H1 (cell line): ENCODE data around the gene GAS7. TPM values are rescaled to one million over a fixed set of nuclear protein-coding genes. Genes with fewer than 3 reads are reported as not detected.

Experiments used
- CTCF ChIA-PET: fragments of 300-600 bp; sonication (Branson Sonifier 250); formaldehyde crosslinking; loops from one replicate; lab custom pipeline; 2021; ENCODE audit not compliant: partially characterized antibody; lab: Charles Lee
- POLR2A ChIA-PET: fragments of 300-600 bp; sonication (Branson Sonifier 250); formaldehyde crosslinking; loops from one replicate; lab custom pipeline; 2021; ENCODE audit warnings: inconsistent platforms; ENCODE audit not compliant: partially characterized antibody; lab: Charles Lee
- DNase-seq, 2 experiments: peaks; one replicate each; pipeline versions ENCODE4 v3.0.0 to v3.0.0-alpha.2; 2010 to 2022; ENCODE audit warnings: low spot score in 2 of 2, low read depth in 1 of 2, mixed read lengths in 1 of 2
- FAIRE-seq: peaks from 2 replicates; lab custom pipeline; 2011; peaks lifted over from hg19 to GRCh38; lab: Jason Lieb, UNC
- H2AFZ ChIP-seq: 2 replicates; pipeline ENCODE4 v1.8.1; 2012; ENCODE audit warnings: low read length, inconsistent platforms
- H2AK5ac ChIP-seq: 2 replicates; pipeline ENCODE4 v1.6.1; 2013; ENCODE audit warnings: low read depth, low read length
- H2BK120ac ChIP-seq: replicated peaks from 2 replicates; pipeline ENCODE3; 2013; ENCODE audit warnings: low read depth, low read length, inconsistent platforms
- H2BK12ac ChIP-seq: 2 replicates; pipeline ENCODE4 v1.6.1; 2013; ENCODE audit warnings: low read depth, low read length
- H2BK15ac ChIP-seq: 2 replicates; pipeline ENCODE4 v1.6.1; 2013; ENCODE audit warnings: low read length
- H2BK20ac ChIP-seq: 2 replicates; pipeline ENCODE4 v1.6.1; 2013; ENCODE audit warnings: low read length
- H2BK5ac ChIP-seq: 2 replicates; pipeline ENCODE4 v1.6.1; 2013; ENCODE audit warnings: low read depth, low read length
- H3K14ac ChIP-seq: 2 replicates; pipeline ENCODE4 v1.6.1; 2013; ENCODE audit warnings: inconsistent platforms; ENCODE audit not compliant: insufficient read length
- H3K18ac ChIP-seq: 2 replicates; pipeline ENCODE4 v1.6.1; 2013; ENCODE audit warnings: low read length; ENCODE audit errors: extremely low read depth
- H3K23ac ChIP-seq: 2 replicates; pipeline ENCODE4 v1.6.1; 2013; ENCODE audit warnings: inconsistent platforms; ENCODE audit not compliant: insufficient read length
- H3K23me2 ChIP-seq: 2 replicates; pipeline ENCODE4 v1.6.1; 2013; ENCODE audit warnings: low read depth, low read length
- H3K27ac ChIP-seq: 2 replicates; pipeline ENCODE4 v1.6.1; 2011; ENCODE audit warnings: low read depth, low read length, inconsistent platforms
- H3K27me3 ChIP-seq, 4 experiments: replicated peaks in 1 of 4; 1 replicate in 1 of 4; 2 replicates in 3 of 4; pipeline versions ENCODE4 v1.6.1 to v1.8.1; 2011 to 2013; ENCODE audit warnings: low read length in 3 of 4, mild to moderate bottlenecking in 3 of 4, inconsistent platforms in 2 of 4, mixed read lengths in 2 of 4, moderate library complexity in 1 of 4; ENCODE audit not compliant: control insufficient read depth in 3 of 4, insufficient read depth in 3 of 4; ENCODE audit errors: extremely low read depth in 1 of 4
- H3K36me3 ChIP-seq, 4 experiments: 2 replicates each; pipeline versions ENCODE4 v1.6.1 to v1.8.1; 2011 to 2013; ENCODE audit warnings: mild to moderate bottlenecking in 4 of 4, low read length in 3 of 4, moderate library complexity in 2 of 4, control low read depth in 1 of 4, inconsistent platforms in 1 of 4; ENCODE audit not compliant: insufficient read depth in 4 of 4, control insufficient read depth in 2 of 4
- H3K4ac ChIP-seq: replicated peaks from 2 replicates; pipeline ENCODE3; 2013; ENCODE audit warnings: low read length, low read depth, mixed read lengths, inconsistent platforms; ENCODE audit not compliant: insufficient read length
- H3K4me1 ChIP-seq, 4 experiments: replicated peaks in 1 of 4; 1 replicate in 1 of 4; 2 replicates in 3 of 4; pipeline versions ENCODE4 v1.6.1 to v1.8.1; 2011 to 2013; ENCODE audit warnings: low read length in 3 of 4, inconsistent platforms in 2 of 4, mixed read lengths in 1 of 4; ENCODE audit not compliant: insufficient read depth in 4 of 4, control insufficient read depth in 3 of 4
- H3K4me2 ChIP-seq, 2 experiments: 2 replicates each; pipeline versions ENCODE4 v1.6.1 to v1.8.1; 2011 to 2013; ENCODE audit warnings: low read depth in 2 of 2, low read length in 2 of 2, control low read depth in 1 of 2, inconsistent platforms in 1 of 2, mild to moderate bottlenecking in 1 of 2; ENCODE audit not compliant: insufficient read depth in 1 of 2
- H3K4me3 ChIP-seq, 4 experiments: fragments of 200-600, 300-600 bp in 1 of 4; sonication (generic), shearing (Covaris generic), sonication (Bioruptor Twin) in 1 of 4; 2 replicates each; pipeline versions ENCODE4 v1.5.1 to v1.8.1; 2011 to 2016; ENCODE audit warnings: low read length in 4 of 4, low read depth in 3 of 4, control low read depth in 2 of 4, inconsistent platforms in 2 of 4, mild to moderate bottlenecking in 2 of 4, mixed read lengths in 1 of 4, moderate library complexity in 1 of 4; ENCODE audit not compliant: insufficient read depth in 2 of 4; ENCODE audit errors: extremely low read depth in 1 of 4
- H3K56ac ChIP-seq: replicated peaks from 2 replicates; pipeline ENCODE3; 2013; ENCODE audit warnings: low read depth, mild to moderate bottlenecking, mixed read lengths, low read length, inconsistent platforms; ENCODE audit not compliant: insufficient read length
- H3K79me1 ChIP-seq: 2 replicates; pipeline ENCODE4 v1.6.1; 2013; ENCODE audit warnings: low read depth, low read length, control low read depth
- H3K79me2 ChIP-seq, 2 experiments: 2 replicates each; pipeline versions ENCODE4 v1.6.1 to v1.8.1; 2012 to 2013; ENCODE audit warnings: low read length in 2 of 2, mild to moderate bottlenecking in 2 of 2, inconsistent platforms in 1 of 2; ENCODE audit not compliant: insufficient read depth in 2 of 2, control insufficient read depth in 1 of 2
- H3K9ac ChIP-seq, 4 experiments: replicated peaks in 1 of 4; 1 replicate in 1 of 4; 2 replicates in 3 of 4; pipeline versions ENCODE4 v1.6.1 to v1.8.1; 2011 to 2013; ENCODE audit warnings: low read depth in 3 of 4, low read length in 3 of 4, control low read depth in 2 of 4, mild to moderate bottlenecking in 2 of 4, moderate library complexity in 2 of 4, inconsistent platforms in 1 of 4; ENCODE audit errors: extremely low read depth in 1 of 4
- H3K9me3 ChIP-seq, 2 experiments: 2 replicates each; pipeline versions ENCODE4 v1.6.1 to v1.8.1; 2012 to 2013; ENCODE audit warnings: mild to moderate bottlenecking in 2 of 2, moderate library complexity in 2 of 2, control low read depth in 1 of 2, inconsistent platforms in 1 of 2, low read depth in 1 of 2, low read length in 1 of 2, mixed read lengths in 1 of 2; ENCODE audit not compliant: insufficient read depth in 2 of 2
- H4K20me1 ChIP-seq, 2 experiments: replicated peaks in 1 of 2; 2 replicates each; pipeline versions ENCODE3 to v1.8.1; 2011 to 2013; ENCODE audit warnings: inconsistent platforms in 2 of 2, low read length in 2 of 2, mild to moderate bottlenecking in 1 of 2; ENCODE audit not compliant: insufficient read depth in 2 of 2, control insufficient read depth in 1 of 2
- H4K5ac ChIP-seq: 2 replicates; pipeline ENCODE4 v1.6.1; 2013; ENCODE audit warnings: low read length, low read depth, mixed read lengths, inconsistent platforms; ENCODE audit not compliant: insufficient read length
- H4K8ac ChIP-seq: 2 replicates; pipeline ENCODE4 v1.8.0; 2013; ENCODE audit warnings: mild to moderate bottlenecking, moderate library complexity, low read length, inconsistent platforms; ENCODE audit not compliant: insufficient read depth; ENCODE audit errors: extremely low read depth
- H4K91ac ChIP-seq: replicated peaks from 2 replicates; pipeline ENCODE3; 2013; ENCODE audit warnings: low read length, mixed read lengths, inconsistent platforms; ENCODE audit not compliant: insufficient read length
- WGBS, 2 experiments: shearing (Covaris generic) in 1 of 2; methylation state at CpG; one replicate each; pipeline versions ENCODE4 v1.1.6 to v1.1.7; 2013 to 2015; ENCODE audit warnings: low lambda C conversion rate in 2 of 2, mixed read lengths in 2 of 2, inconsistent platforms in 1 of 2, low coverage in 1 of 2, missing lambda C conversion rate in 1 of 2; ENCODE audit not compliant: insufficient replicate concordance in 2 of 2, insufficient coverage in 1 of 2, insufficient read length in 1 of 2; ENCODE audit errors: extremely low coverage in 1 of 2, missing lambda C conversion rate in 1 of 2; 5-methylcytosine and 5-hydroxymethylcytosine counted together
- polyA plus RNA-seq, 7 experiments: library from polyadenylated mRNA; depleted of rRNA in 3 of 7; stranded (reverse) in 5 of 7; unstranded in 2 of 7; fragments of >200 nt in 5 of 7; fragments of 200-250 nt in 2 of 7; gene quantifications; 1 replicate in 5 of 7; 2 replicates in 1 of 7; 4 replicates in 1 of 7; pipeline versions ENCODE4 v1.2.1 to v1.2.3, GENCODE V29; 2011 to 2013; ENCODE audit warnings: missing spikeins in 2 of 7, mixed read lengths in 2 of 7
- total RNA-seq: library from RNA; stranded (reverse); fragmentation: NEBNext Ultra II Directional; extraction: Animal tissue kit (Norgen Biotek cat#: 25700); gene quantifications from 2 replicates; pipeline ENCODE4 v1.2.1, GENCODE V29; 2021
- TF ChIP-seq, protein P1 (sequence below): IDR thresholded peaks from 2 replicates; pipeline ENCODE4 v1.6.1; 2012; ENCODE audit warnings: inconsistent platforms
- TF ChIP-seq, protein P2 (sequence below): IDR thresholded peaks from 2 replicates; pipeline ENCODE4 v1.6.1; 2012; ENCODE audit warnings: low read length, inconsistent platforms

GAS7 gene
- total and polyA plus RNA-seq, 2 of the 8 experiments (the other 6 are each of a cell fraction or from before 2014, with no cell fraction given), result 5.0 to 14.5 TPM

DNA sequence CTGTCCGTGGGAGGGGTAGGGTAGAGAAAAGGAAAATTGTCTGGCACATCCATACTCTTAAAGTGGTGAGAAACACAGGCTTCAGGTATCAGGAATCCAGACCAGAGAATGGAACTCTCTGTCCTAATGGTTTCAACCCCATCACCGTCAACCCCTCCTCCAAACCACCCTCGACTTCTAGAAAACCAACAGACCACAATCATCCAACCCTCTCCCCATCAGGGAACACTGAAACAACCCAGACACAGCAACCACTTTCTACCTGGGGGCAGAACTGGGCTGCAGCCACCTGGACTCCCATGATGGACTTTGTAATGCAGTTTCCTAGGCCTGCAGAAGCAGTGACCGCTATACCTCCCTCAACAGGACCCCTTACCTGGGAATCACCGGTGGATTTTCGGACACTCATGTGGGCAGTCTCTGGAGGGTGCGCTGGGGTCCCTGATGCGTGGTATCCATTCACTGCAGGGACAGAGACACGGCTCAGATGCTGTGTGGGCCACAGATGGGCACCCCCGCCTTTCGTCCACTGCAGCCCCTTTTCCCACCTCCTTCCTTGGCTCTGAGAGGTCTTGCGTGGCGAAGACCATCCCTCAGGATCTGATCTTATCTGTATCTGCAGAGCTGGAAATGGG lies 229.0 kb downstream of the GAS7 start:
- H3K27me3 ChIP-seq, result no peaks in the 10 kb centered on the region
- H2BK12ac ChIP-seq, result no peak overlapping the region
- H3K9ac ChIP-seq, result no peak overlapping the region
- H4K20me1 ChIP-seq, result no peaks in the 10 kb centered on the region
- no peak overlapping the region for H2AFZ ChIP-seq
- H4K91ac ChIP-seq, result no peak overlapping the region
- DNase-seq (no peak), FAIRE-seq (no peak)
- H3K4ac ChIP-seq, result no peak overlapping the region
- H2BK5ac ChIP-seq, result no peak overlapping the region
- no peaks in the 10 kb centered on the region for H3K79me2 ChIP-seq
- no peak overlapping the region for H4K8ac ChIP-seq
- no peak overlapping the region for H3K4me3 ChIP-seq
- no peak overlapping the region for H3K18ac ChIP-seq
- H2BK15ac ChIP-seq, result no peak overlapping the region
- no peaks in the 10 kb centered on the region for H3K9me3 ChIP-seq
- H3K56ac ChIP-seq, result no peak overlapping the region
- no peaks in the 10 kb centered on the region for H3K36me3 ChIP-seq
- no peak overlapping the region for H4K5ac ChIP-seq
- ChIA-PET CTCF (interaction anchor here (0.9 to 8.9 kb wide), 8 partner anchors 11 to 648 kb away, joined by 3 to 140 read pairs (median 4); no protein-coding TSS in a partner anchor), POLR2A (interaction anchor here (0.5 kb wide), 1 partner anchor 87 kb away, joined by 3 read pairs; no protein-coding TSS in a partner anchor)
- no peak overlapping the region for H3K4me2 ChIP-seq
- no peak overlapping the region for H3K27ac ChIP-seq
- H3K79me1 ChIP-seq, result no peaks in the 10 kb centered on the region
- no peak overlapping the region for H2BK20ac ChIP-seq
- H2BK120ac ChIP-seq, result no peak overlapping the region
- TF ChIP-seq, protein P1, sequence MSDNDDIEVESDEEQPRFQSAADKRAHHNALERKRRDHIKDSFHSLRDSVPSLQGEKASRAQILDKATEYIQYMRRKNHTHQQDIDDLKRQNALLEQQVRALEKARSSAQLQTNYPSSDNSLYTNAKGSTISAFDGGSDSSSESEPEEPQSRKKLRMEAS, result no peak
- TF ChIP-seq, protein P2, sequence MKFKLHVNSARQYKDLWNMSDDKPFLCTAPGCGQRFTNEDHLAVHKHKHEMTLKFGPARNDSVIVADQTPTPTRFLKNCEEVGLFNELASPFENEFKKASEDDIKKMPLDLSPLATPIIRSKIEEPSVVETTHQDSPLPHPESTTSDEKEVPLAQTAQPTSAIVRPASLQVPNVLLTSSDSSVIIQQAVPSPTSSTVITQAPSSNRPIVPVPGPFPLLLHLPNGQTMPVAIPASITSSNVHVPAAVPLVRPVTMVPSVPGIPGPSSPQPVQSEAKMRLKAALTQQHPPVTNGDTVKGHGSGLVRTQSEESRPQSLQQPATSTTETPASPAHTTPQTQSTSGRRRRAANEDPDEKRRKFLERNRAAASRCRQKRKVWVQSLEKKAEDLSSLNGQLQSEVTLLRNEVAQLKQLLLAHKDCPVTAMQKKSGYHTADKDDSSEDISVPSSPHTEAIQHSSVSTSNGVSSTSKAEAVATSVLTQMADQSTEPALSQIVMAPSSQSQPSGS, result no peak
- 90% methylated on average over 13 of the region's 13 CpGs; no CpG with 5 or more reads in 1 of the 2 experiments for WGBS, 2 experiments
- no peak overlapping the region for H3K14ac ChIP-seq
- no peak overlapping the region for H3K23ac ChIP-seq
- H3K23me2 ChIP-seq, result no peaks in the 10 kb centered on the region
- peaks cover 0 to 2% (median 0%) of the 10 kb centered on the region in 4 experiments; a peak in 1 of 7 replicates for H3K4me1 ChIP-seq
- no peak overlapping the region for H2AK5ac ChIP-seq
